H1 (cell line): ENCODE results near the gene NABP1. TPM values are rescaled to one million over a fixed set of nuclear protein-coding genes. Genes with fewer than 3 reads are reported as not detected.

ENCODE experiments used
- CTBP2 ChIP-seq: IDR thresholded peaks from 2 replicates; pipeline ENCODE4 v1.7.0; 2011; ENCODE audit warnings: borderline replicate concordance, mild to moderate bottlenecking, moderate library complexity, mixed read lengths, low read length; ENCODE audit not compliant: insufficient read depth, insufficient read length
- NANOG ChIP-seq: IDR thresholded peaks from 2 replicates; pipeline ENCODE4 v1.6.1; 2011; ENCODE audit warnings: low read length, low read depth, mild to moderate bottlenecking, inconsistent platforms; ENCODE audit not compliant: insufficient read depth, poor library complexity, severe bottlenecking
- RXRA ChIP-seq: IDR thresholded peaks from 2 replicates; pipeline ENCODE4 v1.6.1; 2011; ENCODE audit warnings: low read depth, mild to moderate bottlenecking, low read length, moderate library complexity; ENCODE audit not compliant: insufficient read depth
- TBP ChIP-seq: IDR thresholded peaks from 2 replicates; pipeline ENCODE4 v1.6.1; 2011; ENCODE audit warnings: low read depth, low read length, improper control_type of control experiment
- ZNF274 ChIP-seq: IDR thresholded peaks from 2 replicates; pipeline ENCODE4 v1.7.0; 2012; ENCODE audit warnings: low read length, borderline replicate concordance; ENCODE audit errors: extremely low read depth
- polyA plus RNA-seq, 7 experiments: library from polyadenylated mRNA; depleted of rRNA in 3 of 7; stranded (reverse) in 5 of 7; unstranded in 2 of 7; fragments of >200 nt in 5 of 7; fragments of 200-250 nt in 2 of 7; gene quantifications; 1 replicate in 5 of 7; 2 replicates in 1 of 7; 4 replicates in 1 of 7; pipeline versions ENCODE4 v1.2.1 to v1.2.3, GENCODE V29; 2011 to 2013; ENCODE audit warnings: missing spikeins in 2 of 7, mixed read lengths in 2 of 7
- total RNA-seq: library from RNA; stranded (reverse); fragmentation: NEBNext Ultra II Directional; extraction: Animal tissue kit (Norgen Biotek cat#: 25700); gene quantifications from 2 replicates; pipeline ENCODE4 v1.2.1, GENCODE V29; 2021

The NABP1 gene
- total and polyA plus RNA-seq, 2 of the 8 experiments (the other 6 are each of a cell fraction or from before 2014, with no cell fraction given): 0.63 to 4.8 TPM

DNA sequence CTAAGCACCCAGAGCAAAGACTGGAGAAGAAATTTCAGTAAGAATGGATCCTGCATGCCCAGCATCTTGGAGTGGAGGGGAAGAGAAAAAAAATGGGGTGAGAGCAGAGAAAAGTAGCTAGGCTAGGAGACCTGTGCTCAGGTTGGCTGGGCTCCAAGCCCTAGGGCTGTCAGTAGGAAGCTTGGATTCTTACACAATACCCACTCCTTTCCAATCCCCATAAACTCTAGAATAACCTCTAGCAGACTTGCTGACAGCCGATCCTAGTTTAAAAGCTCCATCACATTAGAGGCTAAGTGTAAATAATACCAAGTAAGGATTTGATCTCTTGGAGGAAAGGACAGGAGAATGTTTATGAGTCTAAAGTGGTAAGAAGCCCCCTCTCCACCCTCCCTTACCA, 46.2 kb upstream of the NABP1 start (continued):
- TF ChIP-seq NANOG (no peak), RXRA (no peak), ZNF274 (no peak), CTBP2 (no peak), TBP (no peak)
